ENCODE data around the gene GMIP.

Gene GMIP

GRCh38 chr19:19626516-19627472 lies 16.7 kb downstream of the GMIP start:
- peaks cover 0 to 26% of the 10 kb centered on the region in 2 donors for H3K27me3 ChIP-seq
- H3K4me1 ChIP-seq = peaks cover 0 to 21% (median 12%) of the 10 kb centered on the region in 4 donors
- TF ChIP-seq, protein P1, sequence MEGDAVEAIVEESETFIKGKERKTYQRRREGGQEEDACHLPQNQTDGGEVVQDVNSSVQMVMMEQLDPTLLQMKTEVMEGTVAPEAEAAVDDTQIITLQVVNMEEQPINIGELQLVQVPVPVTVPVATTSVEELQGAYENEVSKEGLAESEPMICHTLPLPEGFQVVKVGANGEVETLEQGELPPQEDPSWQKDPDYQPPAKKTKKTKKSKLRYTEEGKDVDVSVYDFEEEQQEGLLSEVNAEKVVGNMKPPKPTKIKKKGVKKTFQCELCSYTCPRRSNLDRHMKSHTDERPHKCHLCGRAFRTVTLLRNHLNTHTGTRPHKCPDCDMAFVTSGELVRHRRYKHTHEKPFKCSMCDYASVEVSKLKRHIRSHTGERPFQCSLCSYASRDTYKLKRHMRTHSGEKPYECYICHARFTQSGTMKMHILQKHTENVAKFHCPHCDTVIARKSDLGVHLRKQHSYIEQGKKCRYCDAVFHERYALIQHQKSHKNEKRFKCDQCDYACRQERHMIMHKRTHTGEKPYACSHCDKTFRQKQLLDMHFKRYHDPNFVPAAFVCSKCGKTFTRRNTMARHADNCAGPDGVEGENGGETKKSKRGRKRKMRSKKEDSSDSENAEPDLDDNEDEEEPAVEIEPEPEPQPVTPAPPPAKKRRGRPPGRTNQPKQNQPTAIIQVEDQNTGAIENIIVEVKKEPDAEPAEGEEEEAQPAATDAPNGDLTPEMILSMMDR (IDR thresholded peaks at IDR 0.05) = no peak
- intact Hi-C loops (cut with DNase I; ENCODE audit: low total_unique reads) = no loop called here
- DNase-seq = no peak
- peaks cover 0 to 11% (median 6%) of the 10 kb centered on the region in 3 donors for H3K36me3 ChIP-seq
- H3K9me3 ChIP-seq = no peaks in the 10 kb centered on the region
- no peak overlapping the region for H3K27ac ChIP-seq
- no peak overlapping the region for H3K4me3 ChIP-seq

DNA sequence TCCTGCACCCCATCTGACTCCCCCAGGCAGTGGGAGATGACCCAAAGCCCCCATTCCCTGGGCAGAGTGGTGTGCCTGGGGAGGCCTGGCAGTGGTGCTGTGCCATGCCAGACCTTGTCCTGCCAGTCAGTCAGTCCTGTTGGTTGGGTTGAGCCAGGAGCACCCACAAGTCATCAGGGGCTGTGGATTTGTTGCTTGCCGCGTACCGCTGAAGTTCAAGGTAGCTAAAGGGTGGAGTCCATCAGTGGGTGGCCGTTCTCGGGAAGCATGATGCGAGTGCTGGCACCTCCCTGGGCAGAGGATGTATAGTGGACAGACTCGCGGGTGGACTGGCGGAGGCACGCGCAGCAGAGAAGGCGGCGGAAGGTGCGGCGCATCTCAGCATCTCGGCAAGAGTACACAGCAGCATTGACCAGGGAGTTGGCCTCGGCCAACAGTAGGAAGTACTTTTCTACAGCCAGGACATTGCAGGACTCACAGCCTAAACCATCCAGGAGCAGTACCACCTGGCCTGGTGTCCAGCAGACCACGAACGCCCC lies 19.4 kb downstream of the GMIP start:
- Histone ChIP-seq H3K27me3 (peaks cover 0 to 26% of the 10 kb centered on the region in 2 donors), H3K27ac (no peak overlapping the region), H3K36me3 (peaks cover 0 to 11% (median 0%) of the 10 kb centered on the region in 3 donors), H3K4me1 (peaks cover 0 to 21% (median 12%) of the 10 kb centered on the region in 4 donors), H3K9me3 (no peaks in the 10 kb centered on the region), H3K4me3 (no peak overlapping the region)
- DNase-seq = no peak
- TF ChIP-seq, protein P1 (IDR thresholded peaks at IDR 0.05) = no peak
- intact Hi-C loops (cut with DNase I; ENCODE audit: low total_unique reads) = no loop called here

- no peak for DNase-seq
- no peak overlapping the region for H3K4me3 ChIP-seq
- peaks cover 0 to 25% of the 10 kb centered on the region in 2 donors for H3K27me3 ChIP-seq
- intact Hi-C loops (cut with DNase I; ENCODE audit: low total_unique reads) = no loop called here
- H3K9me3 ChIP-seq = no peaks in the 10 kb centered on the region
- H3K27ac ChIP-seq = no peak overlapping the region
- peaks cover 0 to 21% (median 9%) of the 10 kb centered on the region in 4 donors for H3K4me1 ChIP-seq
- TF ChIP-seq, protein P1 (IDR thresholded peaks at IDR 0.05) = no peak
- H3K36me3 ChIP-seq = peaks cover 0 to 11% (median 0%) of the 10 kb centered on the region in 3 donors
Observed at GRCh38 chr19:19623383-19623782, 20.1 kb downstream of the GMIP start.

DNA sequence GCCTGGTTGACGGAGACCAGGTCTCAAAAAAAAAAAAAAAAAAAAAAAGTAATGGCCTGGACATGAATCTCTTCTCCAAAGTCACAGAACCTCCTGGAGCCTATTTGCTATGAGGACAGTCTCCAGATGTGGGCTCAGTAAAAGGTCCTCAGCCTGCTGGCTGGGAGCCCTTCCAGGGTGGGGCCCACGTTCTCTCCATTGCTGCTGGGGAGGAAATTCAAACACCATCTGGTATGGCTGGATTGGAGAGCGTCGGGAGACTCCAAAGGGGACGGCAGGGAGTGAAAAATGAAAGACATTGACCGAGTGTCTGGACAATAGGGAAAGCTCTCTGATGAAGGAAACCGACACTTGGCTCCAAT lies 23.6 kb downstream of the GMIP start:
- Histone ChIP-seq H3K9me3 (no peaks in the 10 kb centered on the region), H3K27ac (no peak overlapping the region), H3K4me3 (no peak overlapping the region), H3K36me3 (peaks cover 0 to 11% (median 0%) of the 10 kb centered on the region in 3 donors), H3K4me1 (peaks cover 0 to 9% (median 2%) of the 10 kb centered on the region in 4 donors), H3K27me3 (peaks cover 0 to 30% of the 10 kb centered on the region in 2 donors)
- no peak for DNase-seq
- TF ChIP-seq, protein P1 (IDR thresholded peaks at IDR 0.05) = no peak
- intact Hi-C loops (cut with DNase I; ENCODE audit: low total_unique reads) = no loop called here

- TF ChIP-seq, protein P1 (IDR thresholded peaks at IDR 0.05) = no peak
- H3K36me3 ChIP-seq = peaks cover 0 to 9% (median 0%) of the 10 kb centered on the region in 3 donors
- intact Hi-C loops (cut with DNase I; ENCODE audit: low total_unique reads) = no loop called here
- no peak overlapping the region for H3K4me3 ChIP-seq
- H3K9me3 ChIP-seq = no peaks in the 10 kb centered on the region
- H3K4me1 ChIP-seq = peaks cover 0 to 9% (median 2%) of the 10 kb centered on the region in 4 donors
- H3K27me3 ChIP-seq = peaks cover 0 to 30% of the 10 kb centered on the region in 2 donors
- DNase-seq = no peak
- H3K27ac ChIP-seq = no peak overlapping the region
Observed at GRCh38 chr19:19619181-19619848, 24.1 kb downstream of the GMIP start.
